ENCODE measurements around the gene HM13.

GRCh38 chr20:31602779-31603441, 88.7 kb downstream of the HM13 start:
- no peak; the same call in 1 of the 2 replicates for TF ChIP-seq ZNF460 (CRISPR knock-in tag; IDR thresholded peaks at IDR 0.05; ENCODE audit: borderline replicate concordance)
- TF ChIP-seq USF2 (IDR thresholded peaks at IDR 0.05; ENCODE audit: low read depth, low read length): no peak
- TF ChIP-seq USF2 (CRISPR knock-in tag; IDR thresholded peaks at IDR 0.05; ENCODE audit: borderline replicate concordance): no peak
- no peak for TF ChIP-seq ZNF512 (CRISPR knock-in tag; IDR thresholded peaks at IDR 0.05)

Data from HepG2 (cell line).